ENCODE results near the gene ARL4D. TPM values are rescaled to one million over a fixed set of nuclear protein-coding genes. Genes with fewer than 3 reads are reported as not detected.
A peak's percentile ranks its signal among the peaks of the same experiment; 100 is the strongest.
"Not testable (repeated sequence)": the region's sequence is repeated elsewhere in the genome, so short reads cannot be mapped to it uniquely, and the experiment has no call there.

Gene ARL4D
- total RNA-seq, 2 donors from 2014 or later = 1.7 to 2.5 TPM

GRCh38 chr17:43363926-43364285 lies 34.9 kb upstream of the ARL4D start:
- H3K36me3 Mint-ChIP-seq (ENCODE audit: low read depth) = peaks cover 34% of the 10 kb centered on the region
- H3K4me3 Mint-ChIP-seq = peak overlapping the region; percentile 81
- peaks cover 34% of the 10 kb centered on the region for H3K4me1 Mint-ChIP-seq
- H3K27me3 Mint-ChIP-seq = no peaks in the 10 kb centered on the region
- ATAC-seq (replicated peaks) = no peak
- H3K27ac Mint-ChIP-seq = peak overlapping the region; percentile 60
- H3K9me3 Mint-ChIP-seq = no peaks in the 10 kb centered on the region

- Mint-ChIP-seq H3K27ac (peak overlapping the region; percentile 60), H3K4me1 (peaks cover 29% of the 10 kb centered on the region), H3K27me3 (no peaks in the 10 kb centered on the region), H3K4me3 (no peak overlapping the region), H3K36me3 (ENCODE audit: low read depth) (peaks cover 31% of the 10 kb centered on the region), H3K9me3 (no peaks in the 10 kb centered on the region)
- ATAC-seq (replicated peaks) = no peak
Observed at GRCh38 chr17:43365356-43365755, 33.4 kb upstream of the ARL4D start.

GRCh38 chr17:43365921-43366320 lies 32.9 kb upstream of the ARL4D start:
- not testable (repeated sequence) for ATAC-seq (replicated peaks); H3K9me3 Mint-ChIP-seq; H3K27ac Mint-ChIP-seq; H3K4me3 Mint-ChIP-seq; H3K27me3 Mint-ChIP-seq
- H3K4me1 Mint-ChIP-seq = peaks cover 23% of the 10 kb centered on the region
- peaks cover 26% of the 10 kb centered on the region for H3K36me3 Mint-ChIP-seq (ENCODE audit: low read depth)

GRCh38 chr17:43366891-43367736 lies 31.7 kb upstream of the ARL4D start:
- Mint-ChIP-seq H3K27me3 (no peaks in the 10 kb centered on the region), H3K27ac (peak overlapping the region; percentile 99), H3K4me1 (peaks cover 18% of the 10 kb centered on the region), H3K9me3 (no peaks in the 10 kb centered on the region), H3K36me3 (ENCODE audit: low read depth) (peaks cover 14% of the 10 kb centered on the region), H3K4me3 (peak overlapping the region; percentile 77)
- ATAC-seq (replicated peaks) = no peak

GRCh38 chr17:43367737-43368242 lies 31.0 kb upstream of the ARL4D start:
- Mint-ChIP-seq H3K4me3 (peak overlapping the region; percentile 77), H3K27me3 (no peaks in the 10 kb centered on the region), H3K9me3 (no peaks in the 10 kb centered on the region), H3K27ac (peak overlapping the region; percentile 99), H3K4me1 (peaks cover 20% of the 10 kb centered on the region), H3K36me3 (ENCODE audit: low read depth) (peaks cover 14% of the 10 kb centered on the region)
- peak; percentile 51 for ATAC-seq (replicated peaks)

GRCh38 chr17:43368740-43369506 lies 29.9 kb upstream of the ARL4D start:
- Mint-ChIP-seq H3K36me3 (ENCODE audit: low read depth) (peaks cover 14% of the 10 kb centered on the region), H3K4me1 (peaks cover 20% of the 10 kb centered on the region), H3K4me3 (peak overlapping the region; percentile 77), H3K9me3 (no peaks in the 10 kb centered on the region), H3K27me3 (no peaks in the 10 kb centered on the region), H3K27ac (peak overlapping the region; percentile 99)
- ATAC-seq (replicated peaks) = peak; percentile 68

- peak overlapping the region; percentile 99 for H3K27ac Mint-ChIP-seq
- no peak for ATAC-seq (replicated peaks)
Observed at GRCh38 chr17:43369986-43370385, 28.8 kb upstream of the ARL4D start.

GRCh38 chr17:43371227-43371821 lies 27.5 kb upstream of the ARL4D start:
- H3K27me3 Mint-ChIP-seq = no peaks in the 10 kb centered on the region
- no peaks in the 10 kb centered on the region for H3K9me3 Mint-ChIP-seq
- ATAC-seq (replicated peaks) = no peak
- peaks cover 26% of the 10 kb centered on the region for H3K4me1 Mint-ChIP-seq
- H3K36me3 Mint-ChIP-seq (ENCODE audit: low read depth) = peaks cover 14% of the 10 kb centered on the region
- peak overlapping the region; percentile 22 for H3K4me3 Mint-ChIP-seq
- H3K27ac Mint-ChIP-seq = peak overlapping the region; percentile 58

More at GRCh38 chr17:43369986-43370385, 28.8 kb upstream of the ARL4D start:
- H3K27me3 Mint-ChIP-seq = no peaks in the 10 kb centered on the region
- no peaks in the 10 kb centered on the region for H3K9me3 Mint-ChIP-seq
- peak overlapping the region; percentile 77 for H3K4me3 Mint-ChIP-seq
- peaks cover 14% of the 10 kb centered on the region for H3K36me3 Mint-ChIP-seq (ENCODE audit: low read depth)
- H3K4me1 Mint-ChIP-seq = peaks cover 22% of the 10 kb centered on the region

GRCh38 chr17:43372273-43372911 lies 26.4 kb upstream of the ARL4D start:
- ATAC-seq (replicated peaks) = no peak
- Mint-ChIP-seq H3K4me3 (no peak overlapping the region), H3K4me1 (peaks cover 25% of the 10 kb centered on the region), H3K27ac (no peak overlapping the region), H3K36me3 (ENCODE audit: low read depth) (peaks cover 11% of the 10 kb centered on the region), H3K27me3 (no peaks in the 10 kb centered on the region), H3K9me3 (no peaks in the 10 kb centered on the region)

- peaks cover 2% of the 10 kb centered on the region for H3K36me3 Mint-ChIP-seq (ENCODE audit: low read depth)
- no peak overlapping the region for H3K27ac Mint-ChIP-seq
- no peak for ATAC-seq (replicated peaks)
- H3K27me3 Mint-ChIP-seq = no peaks in the 10 kb centered on the region
- no peak overlapping the region for H3K4me3 Mint-ChIP-seq
- H3K9me3 Mint-ChIP-seq = no peaks in the 10 kb centered on the region
- H3K4me1 Mint-ChIP-seq = peaks cover 16% of the 10 kb centered on the region
Observed at GRCh38 chr17:43373356-43373755, 25.4 kb upstream of the ARL4D start.

- H3K36me3 Mint-ChIP-seq (ENCODE audit: low read depth); H3K4me3 Mint-ChIP-seq; H3K4me1 Mint-ChIP-seq; H3K27me3 Mint-ChIP-seq; ATAC-seq (replicated peaks); H3K9me3 Mint-ChIP-seq; H3K27ac Mint-ChIP-seq: not testable (repeated sequence)
Observed at GRCh38 chr17:43375915-43376314, 22.9 kb upstream of the ARL4D start.

GRCh38 chr17:43377056-43377810 lies 21.6 kb upstream of the ARL4D start:
- H3K4me3 Mint-ChIP-seq = no peak overlapping the region
- no peaks in the 10 kb centered on the region for H3K9me3 Mint-ChIP-seq
- no peak overlapping the region for H3K27ac Mint-ChIP-seq
- H3K36me3 Mint-ChIP-seq (ENCODE audit: low read depth) = no peaks in the 10 kb centered on the region
- no peaks in the 10 kb centered on the region for H3K27me3 Mint-ChIP-seq
- no peak for ATAC-seq (replicated peaks)
- peaks cover 7% of the 10 kb centered on the region for H3K4me1 Mint-ChIP-seq

- Mint-ChIP-seq H3K4me3 (no peak overlapping the region), H3K27ac (no peak overlapping the region), H3K36me3 (ENCODE audit: low read depth) (no peaks in the 10 kb centered on the region), H3K4me1 (peaks cover 6% of the 10 kb centered on the region), H3K9me3 (no peaks in the 10 kb centered on the region), H3K27me3 (no peaks in the 10 kb centered on the region)
- no peak for ATAC-seq (replicated peaks)
Observed at GRCh38 chr17:43378766-43379165, 20.0 kb upstream of the ARL4D start.

All from activated T-helper 17 cell treated with anti-CD3 and anti-CD28 coated beads, Interleukin-2, amount 50 U/mL, for 72 hours (primary cell).